A549 (cell line): ENCODE data around the gene LAMP5. TPM values are rescaled to one million over a fixed set of nuclear protein-coding genes. Genes with fewer than 3 reads are reported as not detected.

ENCODE experiments used
- ATAC-seq, 2 experiments: fragments of 200-7000 bp in 1 of 2; fragments of >200 bp in 1 of 2; cut with Nextera tagmentation in 1 of 2; cut with Tn5 transposase in 1 of 2; 3 replicates each; pipeline versions ENCODE4 v1.8.0 to v1.9.1; 2018 to 2020; ENCODE audit warnings: mild to moderate bottlenecking in 1 of 2, moderate library complexity in 1 of 2
- CTCF ChIA-PET: fragments of 300-600 bp; sonication (Branson Sonifier 250); formaldehyde crosslinking; extraction: SDS; loops from one replicate; lab custom pipeline; 2021; ENCODE audit warnings: antibody characterized with exemption, inconsistent platforms; lab: Yijun Ruan, JAX
- POLR2A ChIA-PET: fragments of 350-600 bp; formaldehyde crosslinking; extraction: SDS; loops from one replicate; lab custom pipeline; 2021; ENCODE audit warnings: antibody characterized with exemption, inconsistent platforms; lab: Yijun Ruan, JAX
- DNase-seq, 2 experiments: peaks; one replicate each; pipeline versions ENCODE4 v3.0.0 to v3.0.0-alpha.2; 2011 to 2016; ENCODE audit warnings: low read depth in 1 of 2, low spot score in 1 of 2
- FAIRE-seq: peaks from 2 replicates; lab custom pipeline; 2011; peaks lifted over from hg19 to GRCh38; lab: Jason Lieb, UNC
- H3K27ac ChIP-seq, 2 experiments: fragments of >200 bp; sonication (Bioruptor Twin); formaldehyde crosslinking; 3 replicates each; pipeline ENCODE4 v1.5.1; 2016 to 2017
- H3K4me1 ChIP-seq: fragments of >200 bp; sonication (Bioruptor Twin); formaldehyde crosslinking; 3 replicates; pipeline ENCODE4 v1.6.1; 2016
- H3K4me2 ChIP-seq: fragments of >200 bp; sonication (Bioruptor Twin); formaldehyde crosslinking; 3 replicates; pipeline ENCODE4 v1.6.1; 2016
- H3K4me3 ChIP-seq: fragments of >200 bp; sonication (Bioruptor Twin); formaldehyde crosslinking; 3 replicates; pipeline ENCODE4 v1.5.1; 2016
- H3K9me3 ChIP-seq: fragments of >200 bp; sonication (Bioruptor Twin); formaldehyde crosslinking; 3 replicates; pipeline ENCODE4 v1.6.1; 2016
- ATOH8 ChIP-seq: fragments of 250-450 bp; sonication (Bioruptor Pico); IDR thresholded peaks from 2 replicates; pipeline ENCODE4 v1.5.0; 2020; ENCODE audit warnings: low read depth, mild to moderate bottlenecking, moderate library complexity
- CBX8 ChIP-seq: fragments of 200-600 bp; sonication (generic); IDR thresholded peaks from 2 replicates; pipeline ENCODE4 v1.6.1; 2016
- EHMT2 ChIP-seq: fragments of 200-600 bp; sonication (generic); IDR thresholded peaks from 2 replicates; pipeline ENCODE4 v1.6.1; 2016; ENCODE audit warnings: antibody characterized with exemption, low read depth, mild to moderate bottlenecking, moderate library complexity
- ELK1 ChIP-seq: fragments of 150-350 bp; IDR thresholded peaks from 2 replicates; pipeline ENCODE4 v1.6.1; 2014; ENCODE audit warnings: low read depth, mild to moderate bottlenecking, low read length
- EP300 ChIP-seq, 2 experiments: fragments of >200 bp; sonication (Bioruptor Twin); formaldehyde crosslinking; IDR thresholded peaks; 2 replicates in 1 of 2; 3 replicates in 1 of 2; pipeline ENCODE4 v1.6.1; 2016 to 2017
- FOSL2 ChIP-seq, 2 experiments: fragments of 450-650 bp in 1 of 2; fragments of >200 bp in 1 of 2; sonication (Bioruptor Twin) in 1 of 2; formaldehyde crosslinking; IDR thresholded peaks; 2 replicates each; pipeline versions ENCODE4 v1.5.0 to v1.6.1; 2016 to 2020; ENCODE audit warnings: mild to moderate bottlenecking in 1 of 2, moderate library complexity in 1 of 2
- GATA3 ChIP-seq: IDR thresholded peaks from 2 replicates; pipeline ENCODE4 v1.6.1; 2012; ENCODE audit warnings: borderline replicate concordance
- HDAC2 ChIP-seq: fragments of 200-600 bp; sonication (generic); IDR thresholded peaks from 2 replicates; pipeline ENCODE4 v1.6.1; 2016
- HOXA7 ChIP-seq: fragments of 250-450 bp; sonication (Bioruptor Pico); IDR thresholded peaks from 2 replicates; pipeline ENCODE4 v1.5.0; 2020; ENCODE audit warnings: mild to moderate bottlenecking, moderate library complexity
- HOXB13 ChIP-seq: fragments of 250-450 bp; sonication (Bioruptor Pico); IDR thresholded peaks from 2 replicates; pipeline ENCODE4 v1.5.0; 2020; ENCODE audit warnings: low read depth, mild to moderate bottlenecking, moderate library complexity
- JUNB ChIP-seq: fragments of >200 bp; sonication (Bioruptor Twin); formaldehyde crosslinking; IDR thresholded peaks from 2 replicates; pipeline ENCODE4 v1.6.1; 2016
- KDM5A ChIP-seq: fragments of 200-600 bp; sonication (generic); IDR thresholded peaks from 2 replicates; pipeline ENCODE4 v1.6.1; 2016; ENCODE audit warnings: antibody characterized with exemption, mild to moderate bottlenecking
- MAX ChIP-seq: IDR thresholded peaks from 2 replicates; pipeline ENCODE4 v1.6.1; 2012
- MAZ ChIP-seq: fragments of 150-350 bp; IDR thresholded peaks from 2 replicates; pipeline ENCODE4 v1.6.1; 2014; ENCODE audit warnings: antibody characterized with exemption, low read depth, low read length, borderline replicate concordance
- NFE2L2 ChIP-seq: fragments of 150-350 bp; conservative IDR thresholded peaks from 2 replicates; pipeline ENCODE4 v1.6.1; 2014; ENCODE audit warnings: low read length
- NPAS2 ChIP-seq: fragments of 250-450 bp; sonication (Bioruptor Pico); IDR thresholded peaks from 2 replicates; pipeline ENCODE4 v1.8.0; 2022; ENCODE audit warnings: mild to moderate bottlenecking, moderate library complexity, borderline replicate concordance
- POLR2A ChIP-seq: IDR thresholded peaks from 2 replicates; pipeline ENCODE4 v1.6.1; 2012; ENCODE audit warnings: mild to moderate bottlenecking, low read length
- RARB ChIP-seq: fragments of 250-450 bp; sonication (Bioruptor Pico); IDR thresholded peaks from 2 replicates; pipeline ENCODE4 v1.8.0; 2021; ENCODE audit warnings: mild to moderate bottlenecking, moderate library complexity
- RNF2 ChIP-seq: fragments of 200-600 bp; sonication (generic); IDR thresholded peaks from 2 replicates; pipeline ENCODE4 v1.6.1; 2016; ENCODE audit warnings: low read depth, mild to moderate bottlenecking, antibody characterized with exemption, moderate library complexity, borderline replicate concordance
- SMC3 ChIP-seq: fragments of >200 bp; sonication (Bioruptor Twin); formaldehyde crosslinking; IDR thresholded peaks from 3 replicates; pipeline ENCODE4 v1.6.1; 2018; ENCODE audit warnings: inconsistent platforms
- TFCP2L1 ChIP-seq: fragments of 250-450 bp; sonication (Bioruptor Pico); IDR thresholded peaks from 2 replicates; pipeline ENCODE4 v1.5.0; 2021; ENCODE audit warnings: mild to moderate bottlenecking
- ZSCAN20 ChIP-seq: fragments of 250-450 bp; sonication (Bioruptor Pico); IDR thresholded peaks from 2 replicates; pipeline ENCODE4 v1.8.0; 2022; ENCODE audit warnings: mild to moderate bottlenecking, moderate library complexity
- WGBS: methylation state at CpG from one replicate; pipeline ENCODE4 v1.1.6; 2017; ENCODE audit errors: missing lambda C conversion rate; 5-methylcytosine and 5-hydroxymethylcytosine counted together
- polyA plus RNA-seq, 4 experiments: library from polyadenylated mRNA; depleted of rRNA in 3 of 4; stranded (reverse); fragments of >200 nt; fragmentation: RNase III in 1 of 4; extraction: RNeasy Plus Mini Kit Qiagen cat#74134 plus additional on column Dnase treatment in 1 of 4; gene quantifications; 2 replicates in 3 of 4; 3 replicates in 1 of 4; pipeline ENCODE4 v1.2.3, GENCODE V29; 2011 to 2017
- TF ChIP-seq, protein P1 (sequence below): fragments of >200 bp; sonication (Bioruptor Twin); formaldehyde crosslinking; IDR thresholded peaks from 3 replicates; pipeline ENCODE4 v1.6.1; 2016
- TF ChIP-seq, protein P2 (sequence below): fragments of 250-450 bp; sonication (Bioruptor Pico); IDR thresholded peaks from 2 replicates; pipeline ENCODE4 v1.5.0; 2021; ENCODE audit warnings: mild to moderate bottlenecking, moderate library complexity, borderline replicate concordance
- TF ChIP-seq, protein P3 (sequence below): fragments of >200 bp; sonication (Bioruptor Twin); formaldehyde crosslinking; IDR thresholded peaks from 3 replicates; pipeline ENCODE4 v1.5.1; 2016
- TF ChIP-seq, protein P4 (sequence below): fragments of >200 bp; sonication (Bioruptor Twin); formaldehyde crosslinking; IDR thresholded peaks from 2 replicates; pipeline ENCODE4 v1.6.1; 2016

The LAMP5 gene
- polyA plus RNA-seq, 2 of the 4 experiments (the other 2 are of a cell fraction): 0.04 to 0.12 TPM

DNA sequence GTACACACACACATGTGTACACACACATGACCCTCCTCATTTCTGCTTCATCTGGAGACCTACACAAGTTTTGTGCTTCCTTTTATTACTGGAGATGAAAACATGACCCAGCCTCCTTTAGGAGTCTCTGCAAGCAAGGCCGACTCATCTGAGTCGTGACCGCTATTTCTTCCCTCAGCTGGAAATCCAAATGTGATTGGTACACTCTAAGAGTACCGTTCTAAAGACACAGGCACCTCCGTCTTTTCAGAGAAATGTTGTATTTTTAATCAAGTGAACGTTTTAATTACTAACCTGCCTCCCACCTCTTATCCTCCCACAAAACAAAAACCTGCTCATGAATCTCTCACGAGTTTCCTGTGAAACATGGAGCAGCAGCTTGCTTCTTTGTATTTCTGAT is 63.0 kb downstream of the LAMP5 start:
- POLR2A ChIA-PET: no interaction called here
- H3K4me1 ChIP-seq: no peaks in the 10 kb centered on the region
- WGBS: 72% methylated on average over 7 of the region's 7 CpGs
- no peak overlapping the region for H3K4me3 ChIP-seq
- CTCF ChIA-PET: interaction anchor here (1.0 kb wide), 1 partner anchor 573 kb away, joined by 3 read pairs; no protein-coding TSS in a partner anchor
- H3K4me2 ChIP-seq: no peak overlapping the region
- DNase-seq (no peak), FAIRE-seq (no peak), ATAC-seq (no peak)
- no peak overlapping the region for H3K27ac ChIP-seq
- no peaks in the 10 kb centered on the region for H3K9me3 ChIP-seq
- TF ChIP-seq, protein P1, sequence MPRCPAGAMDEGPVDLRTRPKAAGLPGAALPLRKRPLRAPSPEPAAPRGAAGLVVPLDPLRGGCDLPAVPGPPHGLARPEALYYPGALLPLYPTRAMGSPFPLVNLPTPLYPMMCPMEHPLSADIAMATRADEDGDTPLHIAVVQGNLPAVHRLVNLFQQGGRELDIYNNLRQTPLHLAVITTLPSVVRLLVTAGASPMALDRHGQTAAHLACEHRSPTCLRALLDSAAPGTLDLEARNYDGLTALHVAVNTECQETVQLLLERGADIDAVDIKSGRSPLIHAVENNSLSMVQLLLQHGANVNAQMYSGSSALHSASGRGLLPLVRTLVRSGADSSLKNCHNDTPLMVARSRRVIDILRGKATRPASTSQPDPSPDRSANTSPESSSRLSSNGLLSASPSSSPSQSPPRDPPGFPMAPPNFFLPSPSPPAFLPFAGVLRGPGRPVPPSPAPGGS: no peak
- TF ChIP-seq RARB (CRISPR knock-in tag) (no peak), JUNB (no peak), HOXA7 (CRISPR knock-in tag) (no peak), ELK1 (no peak), SMC3 (no peak), CBX8 (no peak), GATA3 (no peak), NFE2L2 (no peak), MAX (no peak), FOSL2 (IDR thresholded peaks at IDR 0.05) (no peak), FOSL2 (CRISPR knock-in tag; IDR thresholded peaks at IDR 0.05) (no peak), RNF2 (no peak), ZSCAN20 (CRISPR knock-in tag) (no peak)
- TF ChIP-seq, protein P2, sequence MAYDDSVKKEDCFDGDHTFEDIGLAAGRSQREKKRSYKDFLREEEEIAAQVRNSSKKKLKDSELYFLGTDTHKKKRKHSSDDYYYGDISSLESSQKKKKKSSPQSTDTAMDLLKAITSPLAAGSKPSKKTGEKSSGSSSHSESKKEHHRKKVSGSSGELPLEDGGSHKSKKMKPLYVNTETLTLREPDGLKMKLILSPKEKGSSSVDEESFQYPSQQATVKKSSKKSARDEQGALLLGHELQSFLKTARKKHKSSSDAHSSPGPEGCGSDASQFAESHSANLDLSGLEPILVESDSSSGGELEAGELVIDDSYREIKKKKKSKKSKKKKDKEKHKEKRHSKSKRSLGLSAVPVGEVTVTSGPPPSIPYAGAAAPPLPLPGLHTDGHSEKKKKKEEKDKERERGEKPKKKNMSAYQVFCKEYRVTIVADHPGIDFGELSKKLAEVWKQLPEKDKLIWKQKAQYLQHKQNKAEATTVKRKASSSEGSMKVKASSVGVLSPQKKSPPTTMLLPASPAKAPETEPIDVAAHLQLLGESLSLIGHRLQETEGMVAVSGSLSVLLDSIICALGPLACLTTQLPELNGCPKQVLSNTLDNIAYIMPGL (CRISPR knock-in tag): no peak

- ChIA-PET POLR2A (no interaction called here), CTCF (no interaction called here)
- no peak for DNase-seq
- no peaks in the 10 kb centered on the region for H3K4me1 ChIP-seq
- peak; percentile 67 for FAIRE-seq
- no peak overlapping the region for H3K27ac ChIP-seq
- no peak overlapping the region for H3K4me3 ChIP-seq
- no peaks in the 10 kb centered on the region for H3K9me3 ChIP-seq
- ATAC-seq: no peak
- H3K4me2 ChIP-seq: no peak overlapping the region
- WGBS: 68% methylated on average over 2 of the region's 2 CpGs
- TF ChIP-seq FOSL2 (IDR thresholded peaks at IDR 0.05): no peak
- TF ChIP-seq FOSL2 (CRISPR knock-in tag; IDR thresholded peaks at IDR 0.05): no peak
- TF ChIP-seq, protein P3, sequence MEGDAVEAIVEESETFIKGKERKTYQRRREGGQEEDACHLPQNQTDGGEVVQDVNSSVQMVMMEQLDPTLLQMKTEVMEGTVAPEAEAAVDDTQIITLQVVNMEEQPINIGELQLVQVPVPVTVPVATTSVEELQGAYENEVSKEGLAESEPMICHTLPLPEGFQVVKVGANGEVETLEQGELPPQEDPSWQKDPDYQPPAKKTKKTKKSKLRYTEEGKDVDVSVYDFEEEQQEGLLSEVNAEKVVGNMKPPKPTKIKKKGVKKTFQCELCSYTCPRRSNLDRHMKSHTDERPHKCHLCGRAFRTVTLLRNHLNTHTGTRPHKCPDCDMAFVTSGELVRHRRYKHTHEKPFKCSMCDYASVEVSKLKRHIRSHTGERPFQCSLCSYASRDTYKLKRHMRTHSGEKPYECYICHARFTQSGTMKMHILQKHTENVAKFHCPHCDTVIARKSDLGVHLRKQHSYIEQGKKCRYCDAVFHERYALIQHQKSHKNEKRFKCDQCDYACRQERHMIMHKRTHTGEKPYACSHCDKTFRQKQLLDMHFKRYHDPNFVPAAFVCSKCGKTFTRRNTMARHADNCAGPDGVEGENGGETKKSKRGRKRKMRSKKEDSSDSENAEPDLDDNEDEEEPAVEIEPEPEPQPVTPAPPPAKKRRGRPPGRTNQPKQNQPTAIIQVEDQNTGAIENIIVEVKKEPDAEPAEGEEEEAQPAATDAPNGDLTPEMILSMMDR: no peak
- TF ChIP-seq NPAS2 (CRISPR knock-in tag): no peak
- TF ChIP-seq EP300 (IDR thresholded peaks at IDR 0.05): no peak
- no peak for TF ChIP-seq MAZ
- TF ChIP-seq TFCP2L1 (CRISPR knock-in tag): no peak
- no peak for TF ChIP-seq KDM5A
- TF ChIP-seq, protein P4, sequence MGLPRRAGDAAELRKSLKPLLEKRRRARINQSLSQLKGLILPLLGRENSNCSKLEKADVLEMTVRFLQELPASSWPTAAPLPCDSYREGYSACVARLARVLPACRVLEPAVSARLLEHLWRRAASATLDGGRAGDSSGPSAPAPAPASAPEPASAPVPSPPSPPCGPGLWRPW: no peak
- TF ChIP-seq HOXB13 (CRISPR knock-in tag): no peak
- TF ChIP-seq EHMT2: no peak
- TF ChIP-seq POLR2A: no peak
- TF ChIP-seq CBX8: no peak
- no peak for TF ChIP-seq NFE2L2
- no peak for TF ChIP-seq HDAC2
- no peak for TF ChIP-seq ATOH8
These were observed 64.2 kb downstream of the LAMP5 start for GRCh38 chr20:9578594-9578993.
